GM20000 (cell line): ENCODE measurements around the gene DBX1.
"Not testable (repeated sequence)": the region's sequence is repeated elsewhere in the genome, so short reads cannot be mapped to it uniquely, and the experiment has no call there.

Experiments used
- DNase-seq: peaks from one replicate; pipeline ENCODE4 v3.0.0; 2012; ENCODE audit warnings: low spot score
- CTCF ChIP-seq: IDR thresholded peaks from 2 replicates; pipeline ENCODE4 v1.5.1; 2012; ENCODE audit warnings: mild to moderate bottlenecking, control low read depth; ENCODE audit errors: extremely low read depth, missing control alignments

Gene DBX1

GRCh38 chr11:20160425-20161229 lies at the start of gene DBX1:
Gene DBX1, minus strand, starts transcription at chr11:20160475. Its CDS starts 151 bp downstream, at chr11:20160324.
- DNase-seq = no peak
- TF ChIP-seq CTCF = no peak

GRCh38 chr11:20208622-20209111 lies 48.4 kb upstream of the DBX1 start:
- no peak for TF ChIP-seq CTCF
- DNase-seq = no peak

GRCh38 chr11:20207781-20208621 lies 47.7 kb upstream of the DBX1 start:
- TF ChIP-seq CTCF = no peak
- no peak for DNase-seq

GRCh38 chr11:20205807-20206206 lies 45.5 kb upstream of the DBX1 start:
- TF ChIP-seq CTCF = no peak
- DNase-seq = no peak

- TF ChIP-seq CTCF = no peak
- no peak for DNase-seq
Observed at GRCh38 chr11:20204681-20205080, 44.4 kb upstream of the DBX1 start.

GRCh38 chr11:20203831-20204230 lies 43.6 kb upstream of the DBX1 start:
- TF ChIP-seq CTCF = no peak
- DNase-seq = no peak

- TF ChIP-seq CTCF = no peak
- DNase-seq = no peak
Observed at GRCh38 chr11:20201231-20201630, 41.0 kb upstream of the DBX1 start.

- DNase-seq = not testable (repeated sequence)
Observed at GRCh38 chr11:20200331-20200955, 40.2 kb upstream of the DBX1 start.
